Stomach (tissue), 4 donors: ENCODE results near the gene KDM4B.

Experiments
- CTCF ChIP-seq, 7 experiments: fragments of 450-650 bp in 4 of 7; fragments of 200-600 bp in 3 of 7; sonication (generic) in 3 of 7; IDR thresholded peaks; one replicate each; pipeline ENCODE4 v1.5.1; 2016 to 2019; ENCODE audit warnings: antibody characterized with exemption in 7 of 7, control low read depth in 2 of 7, mild to moderate bottlenecking in 1 of 7
- POLR2A ChIP-seq, 4 donors: fragments of 450-650 bp; IDR thresholded peaks; one replicate each; pipeline ENCODE4 v1.6.1; 2016; ENCODE audit warnings: antibody characterized with exemption in 4 of 4, control low read depth in 2 of 4, mild to moderate bottlenecking in 1 of 4, moderate library complexity in 1 of 4

DNA sequence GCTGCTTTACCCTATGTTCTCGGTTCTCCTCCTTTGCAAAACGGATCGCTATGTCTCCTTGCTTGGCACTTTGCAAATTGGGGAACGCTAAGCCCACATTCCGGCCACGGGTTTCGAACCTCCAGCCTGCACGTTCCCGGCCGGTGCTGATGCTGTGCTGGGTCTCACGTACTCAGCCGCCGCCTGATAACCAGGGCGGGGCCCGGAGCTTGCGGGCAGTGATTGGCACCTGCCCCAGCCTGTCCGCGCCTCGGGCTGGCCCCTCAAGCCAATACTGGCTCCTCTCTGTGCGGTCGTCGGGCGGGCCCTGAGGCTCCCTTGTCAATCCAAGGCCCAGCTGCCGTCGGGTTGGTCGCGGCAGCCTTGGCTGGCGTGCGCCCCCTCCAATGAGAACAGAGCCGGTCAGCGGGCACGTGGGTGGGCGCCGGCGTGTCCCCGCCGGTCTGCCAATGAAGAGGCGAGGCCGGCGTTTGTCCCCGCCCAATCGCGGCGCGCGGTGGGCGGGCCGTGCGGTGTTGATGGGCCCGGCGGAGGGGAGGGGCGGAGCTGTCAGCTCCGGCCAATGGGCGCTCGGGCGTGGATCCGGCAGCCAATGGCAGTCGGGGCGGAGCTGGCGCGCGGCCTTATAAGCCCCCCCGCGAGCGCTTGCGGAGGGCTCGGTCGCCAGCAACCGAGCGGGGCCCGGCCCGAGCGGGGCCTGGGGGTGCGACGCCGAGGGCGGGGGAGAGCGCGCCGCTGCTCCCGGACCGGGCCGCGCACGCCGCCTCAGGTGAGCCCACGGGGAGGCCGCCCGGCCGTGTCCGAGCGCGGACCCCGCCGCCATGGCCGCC lies at the start of gene KDM4B:
- TF ChIP-seq POLR2A (IDR thresholded peaks at IDR 0.05) (no peak), CTCF (IDR thresholded peaks at IDR 0.05) (no peak)
